Type B pancreatic cell (in vitro differentiated cells): Measurements from ENCODE around the gene ATG16L1. TPM values are rescaled to one million over a fixed set of nuclear protein-coding genes. Genes with fewer than 3 reads are reported as not detected.

Source experiments
- DNase-seq: peaks from one replicate; pipeline ENCODE4 v3.0.0; 2021; ENCODE audit warnings: mixed read lengths; ENCODE audit not compliant: unreplicated experiment; ENCODE audit errors: extremely low spot score
- H3K27ac Mint-ChIP-seq: 2 replicates; pipeline ENCODE4 v1.8.0; 2021; ENCODE audit warnings: mild to moderate bottlenecking, mixed read lengths
- H3K27me3 Mint-ChIP-seq: 2 replicates; pipeline ENCODE4 v1.8.0; 2021; ENCODE audit warnings: mixed read lengths
- H3K36me3 Mint-ChIP-seq: 2 replicates; pipeline ENCODE4 v1.8.0; 2021; ENCODE audit warnings: mixed read lengths
- H3K4me1 Mint-ChIP-seq: one replicate; pipeline ENCODE4 v1.8.0; 2021; ENCODE audit warnings: mixed read lengths; ENCODE audit not compliant: unreplicated experiment
- H3K4me3 Mint-ChIP-seq: 2 replicates; pipeline ENCODE4 v1.8.0; 2021; ENCODE audit warnings: mild to moderate bottlenecking, mixed read lengths
- H3K9me3 Mint-ChIP-seq: 2 replicates; pipeline ENCODE4 v1.8.0; 2021; ENCODE audit warnings: mixed read lengths
- CTCF ChIP-seq: fragments of 200-600 bp; sonication (generic); conservative IDR thresholded peaks from 2 replicates; pipeline ENCODE4 v1.5.0; 2021; ENCODE audit warnings: antibody characterized with exemption, mild to moderate bottlenecking
- total RNA-seq: library from RNA; stranded (reverse); gene quantifications from 2 replicates; pipeline ENCODE4 v1.2.1, GENCODE V29; 2021; ENCODE audit warnings: low replicate concordance

ATG16L1 gene
- total RNA-seq, 1 donor from 2014 or later, result 50.3 TPM

DNA sequence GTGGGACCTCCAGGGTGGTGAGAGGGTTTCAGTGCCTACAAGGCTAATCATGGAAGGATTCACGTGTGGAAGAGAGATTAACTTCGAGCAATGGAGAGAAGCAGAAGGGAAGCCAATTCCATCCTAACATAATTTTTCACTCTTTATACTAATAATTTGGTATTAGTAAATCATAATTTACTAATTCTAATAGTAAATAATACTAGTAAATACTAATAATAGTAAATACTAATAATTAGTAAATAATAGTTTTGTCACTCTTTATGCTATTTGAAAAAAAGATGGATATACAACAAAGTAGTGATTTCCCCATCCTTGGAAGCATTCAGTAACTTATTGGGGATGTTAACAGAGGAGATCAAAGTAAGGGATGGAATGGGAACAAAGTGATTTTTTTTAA, 49.8 kb downstream of the ATG16L1 start:
- H3K4me1 Mint-ChIP-seq, result peaks cover 4% of the 10 kb centered on the region
- no peak overlapping the region for H3K4me3 Mint-ChIP-seq
- no peaks in the 10 kb centered on the region for H3K9me3 Mint-ChIP-seq
- H3K27ac Mint-ChIP-seq, result no peak overlapping the region
- TF ChIP-seq CTCF, result no peak
- DNase-seq, result no peak
- H3K27me3 Mint-ChIP-seq, result no peaks in the 10 kb centered on the region
- H3K36me3 Mint-ChIP-seq, result peaks cover 6% of the 10 kb centered on the region

GRCh38 chr2:233301811-233302210, 50.3 kb downstream of the ATG16L1 start:
- peaks cover 6% of the 10 kb centered on the region for H3K36me3 Mint-ChIP-seq
- peaks cover 4% of the 10 kb centered on the region for H3K4me1 Mint-ChIP-seq
- no peaks in the 10 kb centered on the region for H3K27me3 Mint-ChIP-seq
- H3K27ac Mint-ChIP-seq, result no peak overlapping the region
- no peaks in the 10 kb centered on the region for H3K9me3 Mint-ChIP-seq
- no peak for DNase-seq
- no peak for TF ChIP-seq CTCF
- H3K4me3 Mint-ChIP-seq, result no peak overlapping the region

DNA sequence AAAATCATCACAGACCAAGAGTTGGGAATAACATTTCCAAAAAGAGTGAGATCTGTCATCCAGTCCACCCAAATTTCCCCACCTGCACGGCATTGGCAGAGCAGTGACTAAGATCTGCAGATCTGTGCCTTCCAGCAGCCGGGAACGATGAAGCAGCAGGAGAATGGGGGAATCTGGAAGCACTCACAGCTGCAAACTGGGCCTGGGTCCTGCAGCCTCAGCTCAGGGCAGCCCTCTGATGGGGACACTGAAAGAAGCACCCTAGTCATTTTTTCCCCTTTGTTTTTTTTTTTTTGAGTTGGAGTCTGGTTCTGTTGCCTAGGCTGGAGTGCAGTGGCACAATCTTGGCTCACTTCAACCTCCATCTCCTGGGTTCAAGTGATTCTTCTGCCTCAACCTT, 51.8 kb downstream of the ATG16L1 start:
- no peak overlapping the region for H3K27ac Mint-ChIP-seq
- H3K27me3 Mint-ChIP-seq, result no peaks in the 10 kb centered on the region
- no peak for DNase-seq
- no peak overlapping the region for H3K4me3 Mint-ChIP-seq
- peaks cover 4% of the 10 kb centered on the region for H3K4me1 Mint-ChIP-seq
- TF ChIP-seq CTCF, result no peak
- H3K36me3 Mint-ChIP-seq, result peaks cover 6% of the 10 kb centered on the region
- H3K9me3 Mint-ChIP-seq, result no peaks in the 10 kb centered on the region

DNA sequence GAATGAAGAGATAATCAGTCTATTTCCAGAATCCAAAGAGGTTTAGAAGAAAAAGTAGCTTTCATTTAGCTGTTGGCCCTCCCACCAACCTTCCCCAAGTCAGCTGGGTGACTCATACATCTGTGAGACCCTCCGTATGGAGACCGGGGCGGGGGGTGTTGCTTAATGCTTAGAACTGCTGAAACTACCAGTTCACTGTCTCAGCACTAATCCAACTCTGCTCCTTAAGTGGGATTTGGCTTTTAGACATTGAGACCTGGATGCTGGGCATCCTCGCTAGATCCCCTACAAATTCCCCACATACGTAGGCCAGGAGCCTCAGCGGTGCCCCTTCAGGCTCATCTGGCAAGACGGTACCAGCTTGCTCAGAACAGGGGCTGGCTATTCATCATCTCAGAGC, 56.1 kb downstream of the ATG16L1 start, which contains the start of gene SAG:
SAG (plus strand) TSS at position 252 of the 400 bp plus-strand sequence. CDS start 1,374 bp downstream, outside the sequence.
- H3K9me3 Mint-ChIP-seq, result no peaks in the 10 kb centered on the region
- peaks cover 8% of the 10 kb centered on the region for H3K27me3 Mint-ChIP-seq
- H3K36me3 Mint-ChIP-seq, result no peaks in the 10 kb centered on the region
- no peak within 1 kb of the TSS for H3K27ac Mint-ChIP-seq
- no peaks in the 10 kb centered on the region for H3K4me1 Mint-ChIP-seq
- H3K4me3 Mint-ChIP-seq, result no peak within 1 kb of the TSS
- TF ChIP-seq CTCF, result no peak
- DNase-seq, result no peak

GRCh38 chr2:233311241-233311926, 59.9 kb downstream of the ATG16L1 start:
- no peaks in the 10 kb centered on the region for H3K4me1 Mint-ChIP-seq
- H3K4me3 Mint-ChIP-seq, result no peak overlapping the region
- H3K36me3 Mint-ChIP-seq, result no peaks in the 10 kb centered on the region
- no peak overlapping the region for H3K27ac Mint-ChIP-seq
- peaks cover 8% of the 10 kb centered on the region for H3K27me3 Mint-ChIP-seq
- no peaks in the 10 kb centered on the region for H3K9me3 Mint-ChIP-seq
- TF ChIP-seq CTCF, result no peak
- DNase-seq, result no peak
